Fibroblast of villous mesenchyme (primary cell): ENCODE data around the gene MMP28. TPM values are rescaled to one million over a fixed set of nuclear protein-coding genes. Genes with fewer than 3 reads are reported as not detected.

Experiments used
- DNase-seq: peaks from one replicate; pipeline ENCODE4 v3.0.0-alpha.2; 2010; ENCODE audit warnings: low read depth
- H3K4me3 ChIP-seq: 2 replicates; pipeline ENCODE4 v1.5.1; 2011; ENCODE audit warnings: low read depth, mild to moderate bottlenecking, low read length
- CTCF ChIP-seq: IDR thresholded peaks from 2 replicates; pipeline ENCODE4 v1.5.1; 2012; ENCODE audit warnings: low read depth, mild to moderate bottlenecking, low read length; ENCODE audit not compliant: insufficient read depth
- total RNA-seq: library from RNA; depleted of rRNA; stranded (reverse); fragments of >200 nt; gene quantifications from 2 replicates; pipeline ENCODE4 v1.2.3, GENCODE V29; 2012

MMP28 gene
- total RNA-seq, 1 donor = under 0.01 TPM

DNA sequence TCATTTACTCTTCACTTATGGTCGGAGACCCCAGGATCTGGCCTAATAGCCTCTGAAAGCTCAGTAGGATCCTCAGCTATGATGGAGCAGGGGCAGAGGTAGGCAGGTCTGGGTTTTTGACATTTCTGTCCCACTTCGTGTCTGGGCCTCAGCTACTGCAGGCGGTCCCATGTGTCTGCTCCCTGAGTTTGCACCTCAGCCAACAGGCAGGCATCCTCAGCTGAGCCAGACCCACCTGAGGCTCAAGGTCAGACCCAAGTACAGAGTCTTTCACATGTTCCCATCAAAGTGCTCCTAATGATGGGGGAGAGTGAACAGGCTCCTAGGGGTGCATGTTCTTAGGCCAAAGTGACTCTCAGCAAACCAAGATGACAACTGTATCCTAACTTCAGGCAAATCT is 66.9 kb downstream of the MMP28 start:
- no peak for DNase-seq
- TF ChIP-seq CTCF = no peak
- no peak overlapping the region for H3K4me3 ChIP-seq

- H3K4me3 ChIP-seq = no peak overlapping the region
- TF ChIP-seq CTCF = no peak
- DNase-seq = no peak
These were observed 67.8 kb downstream of the MMP28 start for GRCh38 chr17:35727635-35728034.

DNA sequence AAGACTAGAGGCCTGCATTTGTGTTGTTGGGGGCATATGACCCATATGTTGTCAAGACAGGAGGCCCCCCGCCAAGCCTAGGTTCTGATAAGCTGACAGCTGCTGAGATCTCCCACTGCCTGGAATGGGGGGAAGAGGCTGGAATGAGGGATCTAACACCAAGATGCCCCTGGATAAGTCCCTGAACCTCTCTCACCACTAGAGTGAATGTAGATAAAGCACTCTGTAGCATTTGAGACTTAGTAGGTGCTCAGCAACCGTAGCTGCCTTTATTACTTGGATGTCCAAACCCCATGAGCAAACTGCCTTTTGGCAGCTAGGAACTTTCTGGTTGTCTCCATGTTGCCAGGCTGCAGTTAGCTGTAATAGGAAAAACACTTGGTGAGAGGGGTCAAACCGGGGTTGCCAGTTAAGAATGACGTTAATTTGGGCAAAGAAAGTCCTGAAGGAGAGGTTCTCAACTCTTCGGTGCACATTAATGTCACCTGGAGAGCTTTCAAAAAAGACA is 68.4 kb downstream of the MMP28 start:
- no peak for TF ChIP-seq CTCF
- DNase-seq = peak; percentile 62
- H3K4me3 ChIP-seq = no peak overlapping the region

DNA sequence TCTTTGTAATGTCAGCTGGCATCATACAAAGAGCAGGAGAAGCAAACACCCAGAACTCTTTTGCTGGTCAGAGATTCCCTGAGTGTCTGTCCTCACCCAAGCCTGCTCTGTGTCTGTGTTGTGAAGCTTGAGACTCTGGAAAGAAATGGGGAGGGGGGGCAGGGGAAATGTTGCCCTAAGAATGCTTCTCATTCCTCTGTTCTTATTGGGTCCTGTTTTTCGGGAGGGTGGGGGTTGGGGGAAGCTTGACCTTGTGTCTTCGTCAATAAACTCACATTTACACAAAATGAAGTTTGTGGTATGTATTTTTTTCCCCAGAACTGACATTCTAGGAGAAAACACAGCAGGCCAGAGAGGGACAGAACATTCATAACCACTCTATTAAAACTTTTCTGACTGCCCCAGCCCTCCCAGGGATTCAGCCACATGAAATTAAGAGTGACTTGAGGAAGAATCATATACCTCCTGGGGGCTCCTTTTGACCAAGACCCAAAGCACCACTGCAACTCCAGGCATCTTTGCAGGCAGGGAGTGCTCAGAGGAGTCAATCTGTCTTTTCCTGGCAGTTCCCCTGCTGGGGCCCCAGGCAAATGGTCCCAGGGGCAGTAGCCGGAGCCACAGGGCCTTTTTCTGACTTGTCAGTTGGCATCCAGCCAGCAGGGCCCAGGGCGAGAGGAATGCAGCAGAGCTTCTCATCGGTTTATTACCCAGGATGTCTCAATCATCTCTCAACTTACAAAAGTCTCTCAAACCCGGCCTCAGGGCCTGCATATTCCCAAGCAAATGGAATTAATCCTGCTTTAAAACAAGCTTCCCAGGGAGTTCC is 69.1 kb downstream of the MMP28 start:
- H3K4me3 ChIP-seq = no peak overlapping the region
- peak; percentile 98 for DNase-seq
- TF ChIP-seq CTCF = no peak

- H3K4me3 ChIP-seq = peak overlapping the region; percentile 4
- TF ChIP-seq CTCF = no peak
- DNase-seq = peak; percentile 38
These were observed 69.7 kb downstream of the MMP28 start for GRCh38 chr17:35725802-35726126.

- DNase-seq = no peak
- no peak overlapping the region for H3K4me3 ChIP-seq
- no peak for TF ChIP-seq CTCF
These were observed 70.4 kb downstream of the MMP28 start for GRCh38 chr17:35725058-35725457.

DNA sequence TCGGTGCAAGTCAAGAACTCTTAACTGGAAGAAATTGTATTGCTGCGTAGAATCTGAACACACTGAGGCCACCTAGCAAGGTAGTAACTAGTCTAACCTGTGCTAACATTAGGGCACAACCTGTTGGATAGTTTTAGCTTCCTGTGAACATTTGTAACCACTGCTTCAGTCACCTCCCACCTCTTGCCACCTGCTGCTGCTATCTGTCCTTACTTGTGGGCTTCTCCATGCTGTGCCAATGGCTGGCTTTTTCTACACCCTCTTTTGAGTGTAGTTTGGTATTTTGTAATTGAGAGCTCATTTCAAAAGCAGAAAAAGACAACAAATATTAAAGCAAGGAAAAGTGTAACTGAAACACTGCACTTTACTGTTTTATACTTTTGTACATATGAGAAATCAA is 71.7 kb downstream of the MMP28 start:
- TF ChIP-seq CTCF = no peak
- DNase-seq = no peak
- H3K4me3 ChIP-seq = no peak overlapping the region
